Measurements from ENCODE around the gene ENPP7.

The ENPP7 gene

GRCh38 chr17:79695797-79696609 lies 34.7 kb upstream of the ENPP7 start:
- no peak overlapping the region for H3K4me3 ChIP-seq (ENCODE audit: low read depth, low read length)
- no peak for DNase-seq (ENCODE audit: low read depth)
- no peak for TF ChIP-seq CTCF (IDR thresholded peaks at IDR 0.05; ENCODE audit: low read depth, low read length, missing control alignments)

- DNase-seq (ENCODE audit: low read depth), result no peak
- no peak overlapping the region for H3K4me3 ChIP-seq (ENCODE audit: low read depth, low read length)
Measured at GRCh38 chr17:79696610-79696982, 34.1 kb upstream of the ENPP7 start.

GRCh38 chr17:79698146-79698846 lies 32.4 kb upstream of the ENPP7 start:
- no peak for DNase-seq (ENCODE audit: low read depth)
- no peak for TF ChIP-seq CTCF (IDR thresholded peaks at IDR 0.05; ENCODE audit: low read depth, low read length, missing control alignments)
- H3K4me3 ChIP-seq (ENCODE audit: low read depth, low read length), result no peak overlapping the region

More at GRCh38 chr17:79696610-79696982, 34.1 kb upstream of the ENPP7 start:
- TF ChIP-seq CTCF (IDR thresholded peaks at IDR 0.05; ENCODE audit: low read depth, low read length, missing control alignments), result no peak

- H3K4me3 ChIP-seq (ENCODE audit: low read depth, low read length), result no peak overlapping the region
- no peak for TF ChIP-seq CTCF (IDR thresholded peaks at IDR 0.05; ENCODE audit: low read depth, low read length, missing control alignments)
- no peak for DNase-seq (ENCODE audit: low read depth)
Measured at GRCh38 chr17:79699386-79700036, 31.2 kb upstream of the ENPP7 start.

- no peak for TF ChIP-seq CTCF (IDR thresholded peaks at IDR 0.05; ENCODE audit: low read depth, low read length, missing control alignments)
Measured at GRCh38 chr17:79700592-79700991, 30.2 kb upstream of the ENPP7 start.

GRCh38 chr17:79702034-79702433 lies 28.7 kb upstream of the ENPP7 start:
- H3K4me3 ChIP-seq (ENCODE audit: low read depth, low read length), result no peak overlapping the region
- DNase-seq (ENCODE audit: low read depth), result no peak
- TF ChIP-seq CTCF (IDR thresholded peaks at IDR 0.05; ENCODE audit: low read depth, low read length, missing control alignments), result no peak

More at GRCh38 chr17:79700592-79700991, 30.2 kb upstream of the ENPP7 start:
- no peak for DNase-seq (ENCODE audit: low read depth)
- no peak overlapping the region for H3K4me3 ChIP-seq (ENCODE audit: low read depth, low read length)
